SK-N-MC (cell line): ENCODE measurements around the gene HEMK1.

Experiments used
- EZH2 ChIP-seq: fragments of 200-600 bp; sonication (generic); IDR thresholded peaks from one replicate; pipeline ENCODE4 v1.6.1; 2017; ENCODE audit warnings: antibody characterized with exemption
- FOXP2 ChIP-seq: optimal IDR thresholded peaks from 2 replicates; pipeline ENCODE3; 2011; ENCODE audit warnings: mild to moderate bottlenecking, moderate library complexity; ENCODE audit not compliant: insufficient read depth; ENCODE audit errors: extremely low read length, control extremely low read depth
- POLR2AphosphoS5 ChIP-seq: IDR thresholded peaks from 2 replicates; pipeline ENCODE4 v1.6.1; 2012; ENCODE audit warnings: mild to moderate bottlenecking, low read depth, low read length, borderline replicate concordance

GRCh38 chr3:50591196-50591741, 21.9 kb downstream of the HEMK1 start:
- no peak for TF ChIP-seq POLR2AphosphoS5
- no peak for TF ChIP-seq EZH2
- TF ChIP-seq FOXP2 = no peak
